Activated CD8-positive, alpha-beta memory T cell treated with anti-CD3 and anti-CD28 coated beads, Interleukin-2, amount 50 U/mL, for 1 hour (primary cell): ENCODE measurements around the gene PTPN23.

Experiments used
- DNase-seq: peaks from one replicate; pipeline ENCODE4 v3.0.0-alpha.2; 2020; ENCODE audit errors: extremely low read depth

PTPN23 gene

GRCh38 chr3:47420511-47421484 is 40.0 kb downstream of the PTPN23 start:
- peak; percentile 57 for DNase-seq

GRCh38 chr3:47421741-47422649 is 41.2 kb downstream of the PTPN23 start:
- DNase-seq = no peak

GRCh38 chr3:47422743-47423142 is 41.9 kb downstream of the PTPN23 start:
- DNase-seq = no peak

- no peak for DNase-seq
These were observed 42.8 kb downstream of the PTPN23 start for GRCh38 chr3:47423548-47424145.

GRCh38 chr3:47424434-47425382 is 43.9 kb downstream of the PTPN23 start:
- DNase-seq = no peak

GRCh38 chr3:47425383-47425778 is 44.6 kb downstream of the PTPN23 start:
- no peak for DNase-seq

GRCh38 chr3:47425959-47426358 is 45.1 kb downstream of the PTPN23 start:
- no peak for DNase-seq

GRCh38 chr3:47427866-47428265 is 47.0 kb downstream of the PTPN23 start:
- no peak for DNase-seq

GRCh38 chr3:47428662-47429061 is 47.8 kb downstream of the PTPN23 start:
- no peak for DNase-seq

- no peak for DNase-seq
These were observed 48.9 kb downstream of the PTPN23 start for GRCh38 chr3:47429476-47430270.

GRCh38 chr3:47430606-47431005 is 49.8 kb downstream of the PTPN23 start:
- no peak for DNase-seq

- no peak for DNase-seq
These were observed 50.4 kb downstream of the PTPN23 start for GRCh38 chr3:47431225-47431624.

GRCh38 chr3:47432673-47433072 is 51.9 kb downstream of the PTPN23 start:
- DNase-seq = no peak

- DNase-seq = no peak
These were observed 53.0 kb downstream of the PTPN23 start for GRCh38 chr3:47433796-47434195.

- no peak for DNase-seq
These were observed 54.0 kb downstream of the PTPN23 start for GRCh38 chr3:47434849-47435248.

- DNase-seq = no peak
These were observed 55.4 kb downstream of the PTPN23 start for GRCh38 chr3:47436180-47436579.

GRCh38 chr3:47440131-47440530 is 59.3 kb downstream of the PTPN23 start:
- no peak for DNase-seq

- no peak for DNase-seq
These were observed 61.2 kb downstream of the PTPN23 start for GRCh38 chr3:47441796-47442551.

GRCh38 chr3:47443611-47443995 is 62.8 kb downstream of the PTPN23 start:
- DNase-seq = no peak
